ENCODE results near the gene SRSF11.
"Not testable (repeated sequence)": the region's sequence is repeated elsewhere in the genome, so short reads cannot be mapped to it uniquely, and the experiment has no call there.

SRSF11 gene

GRCh38 chr1:70221238-70222121 lies at the start of gene SRSF11:
TSS of gene SRSF11 (plus strand) at chr1:70221380. CDS start at chr1:70221637, 257 bp downstream.
- DNase-seq, result peak; percentile 78

- no peak for DNase-seq
These were observed 49.7 kb upstream of the SRSF11 start for GRCh38 chr1:70171512-70171911.

GRCh38 chr1:70185181-70185580 lies 36.0 kb upstream of the SRSF11 start:
- DNase-seq, result not testable (repeated sequence)

GRCh38 chr1:70188522-70188921 lies 32.7 kb upstream of the SRSF11 start:
- no peak for DNase-seq

- no peak for DNase-seq
These were observed 31.0 kb upstream of the SRSF11 start for GRCh38 chr1:70190180-70190579.

- not testable (repeated sequence) for DNase-seq
These were observed 28.7 kb upstream of the SRSF11 start for GRCh38 chr1:70192446-70192845.

- DNase-seq, result no peak
These were observed 26.6 kb upstream of the SRSF11 start for GRCh38 chr1:70194601-70195000.

GRCh38 chr1:70195342-70195741 lies 25.8 kb upstream of the SRSF11 start:
- DNase-seq, result no peak

- DNase-seq, result no peak
These were observed 24.8 kb upstream of the SRSF11 start for GRCh38 chr1:70196333-70196732.

GRCh38 chr1:70200065-70200464 lies 21.1 kb upstream of the SRSF11 start:
- no peak for DNase-seq

GRCh38 chr1:70202173-70202758 lies 18.9 kb upstream of the SRSF11 start:
- DNase-seq, result no peak

- DNase-seq, result no peak
These were observed 17.0 kb upstream of the SRSF11 start for GRCh38 chr1:70204139-70204538.

GRCh38 chr1:70204600-70204999 lies 16.6 kb upstream of the SRSF11 start:
- DNase-seq, result no peak

- no peak for DNase-seq
These were observed 16.1 kb upstream of the SRSF11 start for GRCh38 chr1:70205071-70205433.

- peak; percentile 72 for DNase-seq
These were observed 15.6 kb upstream of the SRSF11 start, which contains the start of gene LRRC40 for GRCh38 chr1:70205434-70206118. TSS of gene LRRC40 (minus strand) at chr1:70205579. CDS start at chr1:70205540, 39 bp downstream.

GRCh38 chr1:70206833-70207232 lies 14.3 kb upstream of the SRSF11 start:
- DNase-seq, result not testable (repeated sequence)

GRCh38 chr1:70207492-70207891 lies 13.7 kb upstream of the SRSF11 start:
- DNase-seq, result no peak

- no peak for DNase-seq
These were observed 12.9 kb upstream of the SRSF11 start for GRCh38 chr1:70208292-70208691.

GRCh38 chr1:70210820-70211219 lies 10.4 kb upstream of the SRSF11 start:
- DNase-seq, result no peak

GRCh38 chr1:70211541-70211940 lies 9.6 kb upstream of the SRSF11 start:
- DNase-seq, result no peak

- no peak for DNase-seq
These were observed 1.2 kb upstream of the SRSF11 start for GRCh38 chr1:70220015-70220414.

- no peak for DNase-seq
These were observed 503 bp upstream of the SRSF11 start for GRCh38 chr1:70220517-70221237.

GRCh38 chr1:70222716-70223235 lies 1.6 kb downstream of the SRSF11 start:
- no peak for DNase-seq

Measured in NCI-H2029 treated with DMSO at 0.1 percent for 48 hours (cell line).